Natural killer cell (primary cell): Measurements from ENCODE around the gene ZNRD2. TPM values are rescaled to one million over a fixed set of nuclear protein-coding genes. Genes with fewer than 3 reads are reported as not detected.

Source experiments
- ATAC-seq, 3 donors: fragments of 150-1000 bp in 2 of 3; fragments of 200-7000 bp in 1 of 3; cut with Tn5 transposase; 1 replicate in 1 of 3; 2 replicates in 2 of 3; pipeline ENCODE4 v1.10.0; 2021; ENCODE audit warnings: mild to moderate bottlenecking in 2 of 3, moderate library complexity in 2 of 3
- DNase-seq, 2 donors: peaks; one replicate each; pipeline versions ENCODE4 v3.0.0 to v3.0.0-alpha.2; 2013 to 2021; ENCODE audit warnings: mixed read lengths in 1 of 2
- H3K27ac ChIP-seq: one replicate; pipeline ENCODE4 v1.5.1; 2013; ENCODE audit warnings: mild to moderate bottlenecking, low read length
- H3K27me3 ChIP-seq: one replicate; pipeline ENCODE4 v1.6.1; 2013; ENCODE audit warnings: low read length; ENCODE audit not compliant: control insufficient read depth, insufficient read depth
- H3K36me3 ChIP-seq: one replicate; pipeline ENCODE4 v1.6.1; 2013; ENCODE audit warnings: low read length; ENCODE audit not compliant: control insufficient read depth, insufficient read depth
- H3K4me1 ChIP-seq: one replicate; pipeline ENCODE4 v1.6.1; 2013; ENCODE audit warnings: low read length; ENCODE audit not compliant: control insufficient read depth, insufficient read depth
- H3K4me3 ChIP-seq: one replicate; pipeline ENCODE4 v1.5.1; 2013; ENCODE audit warnings: low read length
- H3K9me3 ChIP-seq: one replicate; pipeline ENCODE4 v1.6.1; 2013; ENCODE audit warnings: low read length; ENCODE audit not compliant: control insufficient read depth, insufficient read depth
- H3K27ac Mint-ChIP-seq, 2 donors: one replicate each; pipeline ENCODE4 v1.8.0; 2022; ENCODE audit warnings: mild to moderate bottlenecking in 2 of 2, mixed read lengths in 2 of 2, moderate library complexity in 1 of 2
- H3K27me3 Mint-ChIP-seq, 2 donors: one replicate each; pipeline ENCODE4 v1.8.0; 2022; ENCODE audit warnings: low read depth in 2 of 2, mixed read lengths in 2 of 2
- H3K36me3 Mint-ChIP-seq: one replicate; pipeline ENCODE4 v1.8.0; 2022; ENCODE audit warnings: mixed read lengths
- H3K4me1 Mint-ChIP-seq, 2 donors: one replicate each; pipeline ENCODE4 v1.8.0; 2022; ENCODE audit warnings: mixed read lengths in 2 of 2
- H3K4me3 Mint-ChIP-seq: one replicate; pipeline ENCODE4 v1.8.0; 2022; ENCODE audit warnings: mild to moderate bottlenecking, moderate library complexity, mixed read lengths
- H3K9me3 Mint-ChIP-seq, 2 donors: one replicate each; pipeline ENCODE4 v1.8.0; 2022; ENCODE audit warnings: mixed read lengths in 2 of 2
- CTCF ChIP-seq: fragments of 200-600 bp; IDR thresholded peaks from one replicate; pipeline ENCODE4 v1.8.0; 2022; ENCODE audit warnings: antibody characterized with exemption
- WGBS: methylation state at CpG from one replicate; pipeline ENCODE4 v1.1.7; 2013; ENCODE audit warnings: missing lambda C conversion rate; ENCODE audit not compliant: insufficient coverage; 5-methylcytosine and 5-hydroxymethylcytosine counted together
- intact Hi-C: fragments of 100-400 bp; cut with micrococcal nuclease; formaldehyde crosslinking; loops from one replicate; pipeline ENCODE4 v1.14.2; 2022
- total RNA-seq, 4 donors: library from RNA; stranded (reverse); fragments of 120-200 nt in 1 of 4; gene quantifications; one replicate each; pipeline versions ENCODE4 v1.2.3 to v1.2.4, GENCODE V29; 2013 to 2022

The ZNRD2 gene
- total RNA-seq, 3 donors from 2014 or later (not counting 1 experiment from before 2014, with no cell fraction given) = 40.9 to 64.1 (median 60.0) TPM

- intact Hi-C loops = no loop called here
- peaks cover 21% of the 10 kb centered on the region for H3K36me3 ChIP-seq
- WGBS = 96% methylated on average over 16 of the region's 16 CpGs
Observed at GRCh38 chr11:65598258-65598699, 28.0 kb downstream of the ZNRD2 start.

GRCh38 chr11:65599216-65599954 lies 29.1 kb downstream of the ZNRD2 start:
- H3K9me3 Mint-ChIP-seq = no peaks in the 10 kb centered on the region
- WGBS = 98% methylated on average over 49 of the region's 49 CpGs

More at GRCh38 chr11:65598258-65598699, 28.0 kb downstream of the ZNRD2 start:
- H3K4me1 Mint-ChIP-seq = peaks cover 0 to 10% of the 10 kb centered on the region in 2 donors
- Histone ChIP-seq H3K4me3 (no peak overlapping the region), H3K27ac (no peak overlapping the region), H3K4me1 (peaks cover 9% of the 10 kb centered on the region), H3K27me3 (no peaks in the 10 kb centered on the region), H3K9me3 (no peaks in the 10 kb centered on the region)
- no peak for TF ChIP-seq CTCF
- H3K9me3 Mint-ChIP-seq = no peaks in the 10 kb centered on the region
- ATAC-seq (no peak), DNase-seq (no peak)
- H3K27me3 Mint-ChIP-seq = no peaks in the 10 kb centered on the region
- H3K27ac Mint-ChIP-seq = no peak overlapping the region
- H3K36me3 Mint-ChIP-seq = no peaks in the 10 kb centered on the region
- H3K4me3 Mint-ChIP-seq = no peak overlapping the region

GRCh38 chr11:65599955-65600246 lies 29.6 kb downstream of the ZNRD2 start:
- WGBS = 96% methylated on average over 6 of the region's 6 CpGs
- Histone ChIP-seq H3K27ac (no peak overlapping the region), H3K4me3 (no peak overlapping the region), H3K27me3 (no peaks in the 10 kb centered on the region), H3K36me3 (peaks cover 31% of the 10 kb centered on the region), H3K9me3 (no peaks in the 10 kb centered on the region), H3K4me1 (peaks cover 8% of the 10 kb centered on the region)
- no peaks in the 10 kb centered on the region for H3K9me3 Mint-ChIP-seq
- peaks cover 0 to 9% of the 10 kb centered on the region in 2 donors for H3K4me1 Mint-ChIP-seq
- H3K27ac Mint-ChIP-seq = no peak overlapping the region
- intact Hi-C loops = no loop called here
- DNase-seq = no peak
- H3K27me3 Mint-ChIP-seq = no peaks in the 10 kb centered on the region
- no peaks in the 10 kb centered on the region for H3K36me3 Mint-ChIP-seq
- ATAC-seq = no peak
- TF ChIP-seq CTCF = no peak
- H3K4me3 Mint-ChIP-seq = no peak overlapping the region

More at GRCh38 chr11:65599216-65599954, 29.1 kb downstream of the ZNRD2 start:
- ATAC-seq (no peak), DNase-seq (no peak)
- Histone ChIP-seq H3K36me3 (peaks cover 28% of the 10 kb centered on the region), H3K4me1 (peaks cover 9% of the 10 kb centered on the region), H3K4me3 (no peak overlapping the region), H3K9me3 (no peaks in the 10 kb centered on the region), H3K27me3 (no peaks in the 10 kb centered on the region), H3K27ac (no peak overlapping the region)
- Mint-ChIP-seq H3K27ac (no peak overlapping the region), H3K27me3 (no peaks in the 10 kb centered on the region), H3K36me3 (no peaks in the 10 kb centered on the region), H3K4me3 (no peak overlapping the region), H3K4me1 (peaks cover 0 to 10% of the 10 kb centered on the region in 2 donors)
- intact Hi-C loops = no loop called here
- no peak for TF ChIP-seq CTCF

- DNase-seq (no peak), ATAC-seq (no peak)
- Mint-ChIP-seq H3K27ac (peak overlapping the region in 1 of 2 donors; percentile 56), H3K9me3 (no peaks in the 10 kb centered on the region), H3K4me3 (no peak overlapping the region), H3K4me1 (peaks cover 4% of the 10 kb centered on the region in 2 donors), H3K36me3 (no peaks in the 10 kb centered on the region), H3K27me3 (no peaks in the 10 kb centered on the region)
- 90% methylated on average over 1 of the region's 1 CpG for WGBS
- intact Hi-C loops = no loop called here
- TF ChIP-seq CTCF = no peak
- Histone ChIP-seq H3K9me3 (no peaks in the 10 kb centered on the region), H3K27me3 (no peaks in the 10 kb centered on the region), H3K27ac (no peak overlapping the region), H3K4me1 (no peaks in the 10 kb centered on the region), H3K4me3 (no peak overlapping the region), H3K36me3 (peaks cover 47% of the 10 kb centered on the region)
Observed at GRCh38 chr11:65604258-65604657, 34.0 kb downstream of the ZNRD2 start.
